ENCODE measurements around the gene LPCAT3. TPM values are rescaled to one million over a fixed set of nuclear protein-coding genes. Genes with fewer than 3 reads are reported as not detected.

Gene LPCAT3
- total and polyA plus RNA-seq, 2 of the 13 experiments (the other 11 are each of a cell fraction or from before 2014, with no cell fraction given), result 44.5 to 64.3 TPM

DNA sequence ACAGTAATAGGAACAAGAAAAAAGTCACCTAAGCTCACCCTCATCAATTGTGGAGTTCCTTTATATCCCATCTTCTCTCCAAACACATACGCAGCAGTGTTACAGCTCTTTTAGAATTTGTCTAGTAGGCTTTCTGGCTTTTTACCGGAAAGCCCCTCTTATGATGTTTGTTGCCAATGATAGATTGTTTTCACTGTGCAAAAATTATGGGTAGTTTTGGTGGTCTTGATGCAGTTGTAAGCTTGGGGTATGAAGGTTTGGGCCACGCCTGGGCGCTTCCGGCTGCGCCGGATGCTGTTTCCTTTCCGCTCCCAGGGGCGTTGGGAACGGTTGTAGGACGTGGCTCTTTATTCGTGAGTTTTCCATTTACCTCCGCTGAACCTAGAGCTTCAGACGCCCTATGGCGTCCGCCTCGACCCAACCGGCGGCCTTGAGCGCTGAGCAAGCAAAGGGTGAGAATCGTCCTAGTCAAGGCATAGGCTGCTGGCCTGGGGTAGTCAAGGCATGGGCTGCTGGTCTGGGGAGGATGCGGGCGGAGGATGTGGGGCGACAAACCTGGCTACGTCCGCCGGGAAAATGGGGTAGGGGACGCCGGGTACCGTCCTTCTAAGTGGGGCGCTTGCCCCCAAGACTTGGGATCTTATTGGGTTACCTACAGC, 74.4 kb downstream of the LPCAT3 start, which contains the start of the genes C12orf57 and RNU7-1 (continued):
- TF ChIP-seq SMARCC2 (IDR thresholded peaks at IDR 0.05), result no peak
- peak; percentile 59; the same call in 1 of the 2 replicates for TF ChIP-seq HMG20A (CRISPR knock-in tag; IDR thresholded peaks at IDR 0.05; ENCODE audit: borderline replicate concordance)
- peak; percentile 94 for TF ChIP-seq KAT8 (CRISPR knock-in tag; IDR thresholded peaks at IDR 0.05)
- TF ChIP-seq U2AF2 (IDR thresholded peaks at IDR 0.05; ENCODE audit: low read depth, low read length), result no peak; the same call in 1 of the 2 replicates
- no peak for TF ChIP-seq ZNF549 (CRISPR knock-in tag; IDR thresholded peaks at IDR 0.05)
- no peak for TF ChIP-seq ZNF550 (CRISPR knock-in tag; IDR thresholded peaks at IDR 0.05; ENCODE audit: borderline replicate concordance)
- TF ChIP-seq KDM2A (CRISPR knock-in tag; IDR thresholded peaks at IDR 0.05; ENCODE audit: borderline replicate concordance, low read depth), result no peak; the same call in none of the 2 replicates
- no peak for TF ChIP-seq ZNF10 (CRISPR knock-in tag; IDR thresholded peaks at IDR 0.05; ENCODE audit: borderline replicate concordance, low read depth)
- TF ChIP-seq, protein P1, sequence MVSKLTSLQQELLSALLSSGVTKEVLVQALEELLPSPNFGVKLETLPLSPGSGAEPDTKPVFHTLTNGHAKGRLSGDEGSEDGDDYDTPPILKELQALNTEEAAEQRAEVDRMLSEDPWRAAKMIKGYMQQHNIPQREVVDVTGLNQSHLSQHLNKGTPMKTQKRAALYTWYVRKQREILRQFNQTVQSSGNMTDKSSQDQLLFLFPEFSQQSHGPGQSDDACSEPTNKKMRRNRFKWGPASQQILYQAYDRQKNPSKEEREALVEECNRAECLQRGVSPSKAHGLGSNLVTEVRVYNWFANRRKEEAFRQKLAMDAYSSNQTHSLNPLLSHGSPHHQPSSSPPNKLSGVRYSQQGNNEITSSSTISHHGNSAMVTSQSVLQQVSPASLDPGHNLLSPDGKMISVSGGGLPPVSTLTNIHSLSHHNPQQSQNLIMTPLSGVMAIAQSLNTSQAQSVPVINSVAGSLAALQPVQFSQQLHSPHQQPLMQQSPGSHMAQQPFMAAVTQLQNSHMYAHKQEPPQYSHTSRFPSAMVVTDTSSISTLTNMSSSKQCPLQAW (CRISPR knock-in tag; IDR thresholded peaks at IDR 0.05), result no peak
- peak; percentile 97 for TF ChIP-seq HNRNPH1 (optimal IDR thresholded peaks at IDR 0.05; ENCODE audit: low read depth, low read length)
- TF ChIP-seq KAT7 (CRISPR knock-in tag; IDR thresholded peaks at IDR 0.05; ENCODE audit: borderline replicate concordance), result no peak; the same call in 1 of the 2 replicates
- TF ChIP-seq, protein P2, sequence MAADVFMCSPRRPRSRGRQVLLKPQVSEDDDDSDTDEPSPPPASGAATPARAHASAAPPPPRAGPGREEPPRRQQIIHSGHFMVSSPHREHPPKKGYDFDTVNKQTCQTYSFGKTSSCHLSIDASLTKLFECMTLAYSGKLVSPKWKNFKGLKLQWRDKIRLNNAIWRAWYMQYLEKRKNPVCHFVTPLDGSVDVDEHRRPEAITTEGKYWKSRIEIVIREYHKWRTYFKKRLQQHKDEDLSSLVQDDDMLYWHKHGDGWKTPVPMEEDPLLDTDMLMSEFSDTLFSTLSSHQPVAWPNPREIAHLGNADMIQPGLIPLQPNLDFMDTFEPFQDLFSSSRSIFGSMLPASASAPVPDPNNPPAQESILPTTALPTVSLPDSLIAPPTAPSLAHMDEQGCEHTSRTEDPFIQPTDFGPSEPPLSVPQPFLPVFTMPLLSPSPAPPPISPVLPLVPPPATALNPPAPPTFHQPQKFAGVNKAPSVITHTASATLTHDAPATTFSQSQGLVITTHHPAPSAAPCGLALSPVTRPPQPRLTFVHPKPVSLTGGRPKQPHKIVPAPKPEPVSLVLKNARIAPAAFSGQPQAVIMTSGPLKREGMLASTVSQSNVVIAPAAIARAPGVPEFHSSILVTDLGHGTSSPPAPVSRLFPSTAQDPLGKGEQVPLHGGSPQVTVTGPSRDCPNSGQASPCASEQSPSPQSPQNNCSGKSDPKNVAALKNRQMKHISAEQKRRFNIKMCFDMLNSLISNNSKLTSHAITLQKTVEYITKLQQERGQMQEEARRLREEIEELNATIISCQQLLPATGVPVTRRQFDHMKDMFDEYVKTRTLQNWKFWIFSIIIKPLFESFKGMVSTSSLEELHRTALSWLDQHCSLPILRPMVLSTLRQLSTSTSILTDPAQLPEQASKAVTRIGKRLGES (CRISPR knock-in tag; IDR thresholded peaks at IDR 0.05; ENCODE audit: borderline replicate concordance), result no peak
- TF ChIP-seq, protein P3, sequence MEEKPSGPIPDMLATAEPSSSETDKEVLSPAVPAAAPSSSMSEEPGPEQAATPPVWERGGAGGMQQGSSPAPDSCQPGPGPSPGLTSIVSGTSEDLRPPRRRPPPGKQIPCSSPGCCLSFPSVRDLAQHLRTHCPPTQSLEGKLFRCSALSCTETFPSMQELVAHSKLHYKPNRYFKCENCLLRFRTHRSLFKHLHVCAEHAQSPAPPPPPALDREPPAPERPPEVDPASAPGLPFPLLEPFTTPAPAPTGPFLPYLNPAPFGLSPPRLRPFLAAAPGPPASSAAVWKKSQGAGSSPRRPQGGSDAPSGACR (CRISPR knock-in tag; IDR thresholded peaks at IDR 0.05), result no peak; the same call in 1 of the 2 replicates
- TF ChIP-seq, protein P4, sequence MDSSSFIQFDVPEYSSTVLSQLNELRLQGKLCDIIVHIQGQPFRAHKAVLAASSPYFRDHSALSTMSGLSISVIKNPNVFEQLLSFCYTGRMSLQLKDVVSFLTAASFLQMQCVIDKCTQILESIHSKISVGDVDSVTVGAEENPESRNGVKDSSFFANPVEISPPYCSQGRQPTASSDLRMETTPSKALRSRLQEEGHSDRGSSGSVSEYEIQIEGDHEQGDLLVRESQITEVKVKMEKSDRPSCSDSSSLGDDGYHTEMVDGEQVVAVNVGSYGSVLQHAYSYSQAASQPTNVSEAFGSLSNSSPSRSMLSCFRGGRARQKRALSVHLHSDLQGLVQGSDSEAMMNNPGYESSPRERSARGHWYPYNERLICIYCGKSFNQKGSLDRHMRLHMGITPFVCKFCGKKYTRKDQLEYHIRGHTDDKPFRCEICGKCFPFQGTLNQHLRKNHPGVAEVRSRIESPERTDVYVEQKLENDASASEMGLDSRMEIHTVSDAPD (CRISPR knock-in tag; IDR thresholded peaks at IDR 0.05), result 0 out of 2 replicates have a peak, but pooled peaks have one; percentile 25
- peak; percentile 97 for TF ChIP-seq HOXA7 (CRISPR knock-in tag; IDR thresholded peaks at IDR 0.05)
- TF ChIP-seq ZMYM3 (CRISPR knock-in tag; IDR thresholded peaks at IDR 0.05), result no peak
- TF ChIP-seq CENPX (CRISPR knock-in tag; IDR thresholded peaks at IDR 0.05), result no peak
- TF ChIP-seq, protein P5, sequence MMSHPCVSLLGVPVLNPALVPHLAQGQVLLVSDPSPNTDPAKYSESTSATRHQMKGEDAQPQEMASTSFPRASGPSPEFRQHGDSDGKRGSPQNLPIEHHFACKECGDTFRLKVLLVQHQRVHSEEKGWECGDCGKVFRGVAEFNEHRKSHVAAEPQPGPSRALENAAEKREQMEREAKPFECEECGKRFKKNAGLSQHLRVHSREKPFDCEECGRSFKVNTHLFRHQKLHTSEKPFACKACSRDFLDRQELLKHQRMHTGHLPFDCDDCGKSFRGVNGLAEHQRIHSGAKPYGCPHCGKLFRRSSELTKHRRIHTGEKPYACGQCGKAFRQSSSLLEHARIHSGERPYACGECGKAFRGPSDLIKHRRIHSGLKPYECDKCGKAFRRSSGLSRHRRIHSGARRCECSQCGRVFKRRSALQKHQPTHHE (CRISPR knock-in tag; IDR thresholded peaks at IDR 0.05; ENCODE audit: borderline replicate concordance), result peak; percentile 38; the same call in 1 of the 2 replicates

All from HepG2 (cell line).